Uterus (tissue), 2 donors: ENCODE results near the gene TMEM39A.

Experiments used
- CTCF ChIP-seq, 4 experiments: fragments of 200-600 bp in 2 of 4; fragments of 450-650 bp in 2 of 4; sonication (generic) in 2 of 4; IDR thresholded peaks; one replicate each; pipeline ENCODE4 v1.5.1; 2016 to 2019; ENCODE audit warnings: antibody characterized with exemption in 4 of 4, mild to moderate bottlenecking in 2 of 4, moderate library complexity in 1 of 4
- POLR2A ChIP-seq, 2 donors: fragments of 450-650 bp; IDR thresholded peaks; one replicate each; pipeline ENCODE4 v1.6.1; 2016; ENCODE audit warnings: antibody characterized with exemption in 2 of 2, mild to moderate bottlenecking in 1 of 2, moderate library complexity in 1 of 2

DNA sequence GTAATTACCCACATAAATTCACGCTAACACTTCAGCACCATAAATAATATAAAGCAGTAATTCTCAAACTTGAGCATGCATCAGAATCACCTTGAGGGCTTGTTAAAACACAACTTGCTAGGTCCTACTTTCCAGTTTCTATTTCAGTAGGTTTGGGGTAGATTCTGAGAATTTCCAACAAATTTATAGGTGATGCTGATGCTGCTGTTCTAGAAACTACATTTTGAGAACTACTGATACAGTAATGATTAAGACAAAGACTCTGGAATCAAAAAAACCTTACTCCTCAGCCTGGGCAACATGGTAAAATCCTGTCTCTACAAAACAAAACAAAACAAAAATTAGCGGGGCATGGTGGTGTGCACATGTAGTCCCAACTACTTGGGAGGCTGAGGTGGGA is 18.8 kb downstream of the TMEM39A start:
- TF ChIP-seq CTCF (IDR thresholded peaks at IDR 0.05), result no peak
- no peak for TF ChIP-seq POLR2A (IDR thresholded peaks at IDR 0.05)
